Activated naive CD8-positive, alpha-beta T cell treated with anti-CD3 and anti-CD28 coated beads, Interleukin-2, amount 50 U/mL, for 24 hours (primary cell): Measurements from ENCODE around the gene GGT7.
"Not testable (repeated sequence)": the region's sequence is repeated elsewhere in the genome, so short reads cannot be mapped to it uniquely, and the experiment has no call there.

Experiments
- ATAC-seq: fragments of 150-1000 bp; cut with Tn5 transposase; one replicate; pipeline ENCODE4 v1.10.0; 2021
- DNase-seq: peaks from one replicate; pipeline ENCODE4 v3.0.0; 2021
- H3K27ac Mint-ChIP-seq: one replicate; pipeline ENCODE4 v1.8.0; 2021; ENCODE audit warnings: mild to moderate bottlenecking, mixed read lengths
- H3K27me3 Mint-ChIP-seq: one replicate; pipeline ENCODE4 v1.8.0; 2021; ENCODE audit warnings: mixed read lengths
- H3K36me3 Mint-ChIP-seq: one replicate; pipeline ENCODE4 v1.8.0; 2021; ENCODE audit warnings: low read depth, mixed read lengths
- H3K4me1 Mint-ChIP-seq: one replicate; pipeline ENCODE4 v1.8.0; 2021; ENCODE audit warnings: mixed read lengths
- H3K4me3 Mint-ChIP-seq: one replicate; pipeline ENCODE4 v1.8.0; 2021; ENCODE audit warnings: mild to moderate bottlenecking, moderate library complexity, mixed read lengths
- H3K9me3 Mint-ChIP-seq: one replicate; pipeline ENCODE4 v1.8.0; 2021; ENCODE audit warnings: mixed read lengths

GGT7 gene

GRCh38 chr20:34892671-34893070, 20.0 kb upstream of the GGT7 start:
- ATAC-seq: no peak
- no peak for DNase-seq
- H3K27ac Mint-ChIP-seq: no peak overlapping the region
- H3K27me3 Mint-ChIP-seq: no peaks in the 10 kb centered on the region
- no peaks in the 10 kb centered on the region for H3K36me3 Mint-ChIP-seq
- no peak overlapping the region for H3K4me3 Mint-ChIP-seq
- no peaks in the 10 kb centered on the region for H3K9me3 Mint-ChIP-seq
- H3K4me1 Mint-ChIP-seq: peaks cover 23% of the 10 kb centered on the region

- peaks cover 23% of the 10 kb centered on the region for H3K4me1 Mint-ChIP-seq
- H3K4me3 Mint-ChIP-seq: no peak overlapping the region
- no peaks in the 10 kb centered on the region for H3K9me3 Mint-ChIP-seq
- H3K27ac Mint-ChIP-seq: peak overlapping the region; percentile 30
- ATAC-seq (peak; percentile 91), DNase-seq (peak; percentile 11)
- no peaks in the 10 kb centered on the region for H3K36me3 Mint-ChIP-seq
- H3K27me3 Mint-ChIP-seq: no peaks in the 10 kb centered on the region
These were observed 18.8 kb upstream of the GGT7 start for GRCh38 chr20:34891166-34892062.

GRCh38 chr20:34888468-34888867, 15.8 kb upstream of the GGT7 start:
- Mint-ChIP-seq H3K27ac (no peak overlapping the region), H3K4me1 (peaks cover 23% of the 10 kb centered on the region), H3K9me3 (no peaks in the 10 kb centered on the region), H3K4me3 (no peak overlapping the region), H3K27me3 (no peaks in the 10 kb centered on the region), H3K36me3 (no peaks in the 10 kb centered on the region)
- ATAC-seq (no peak), DNase-seq (no peak)

DNA sequence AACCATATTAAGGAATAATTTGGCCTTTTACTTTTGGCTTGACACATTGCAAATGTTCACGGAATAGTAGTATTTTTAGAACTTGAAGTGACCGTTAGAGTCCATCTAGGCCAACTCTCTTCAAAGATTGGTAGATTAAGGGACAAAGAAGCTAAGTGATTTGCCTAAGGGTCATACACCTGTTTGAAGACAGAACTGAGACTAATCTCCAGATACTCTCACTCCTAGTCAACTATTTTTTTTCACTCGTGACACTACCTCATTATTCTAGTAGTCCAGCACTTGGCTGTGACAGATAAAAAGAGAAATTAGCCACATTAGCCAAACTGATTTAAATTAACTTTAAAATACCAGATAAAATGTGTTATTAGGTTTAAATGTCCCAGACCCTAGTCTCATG, 14.4 kb upstream of the GGT7 start:
- Mint-ChIP-seq H3K4me1 (peaks cover 16% of the 10 kb centered on the region), H3K36me3 (peaks cover 2% of the 10 kb centered on the region), H3K9me3 (no peaks in the 10 kb centered on the region), H3K4me3 (no peak overlapping the region), H3K27ac (no peak overlapping the region), H3K27me3 (no peaks in the 10 kb centered on the region)
- no peak for ATAC-seq
- no peak for DNase-seq

GRCh38 chr20:34886122-34886521, 13.5 kb upstream of the GGT7 start:
- Mint-ChIP-seq H3K4me3 (no peak overlapping the region), H3K27ac (no peak overlapping the region), H3K9me3 (no peaks in the 10 kb centered on the region), H3K36me3 (peaks cover 2% of the 10 kb centered on the region), H3K27me3 (no peaks in the 10 kb centered on the region), H3K4me1 (peaks cover 7% of the 10 kb centered on the region)
- ATAC-seq: no peak
- no peak for DNase-seq

DNA sequence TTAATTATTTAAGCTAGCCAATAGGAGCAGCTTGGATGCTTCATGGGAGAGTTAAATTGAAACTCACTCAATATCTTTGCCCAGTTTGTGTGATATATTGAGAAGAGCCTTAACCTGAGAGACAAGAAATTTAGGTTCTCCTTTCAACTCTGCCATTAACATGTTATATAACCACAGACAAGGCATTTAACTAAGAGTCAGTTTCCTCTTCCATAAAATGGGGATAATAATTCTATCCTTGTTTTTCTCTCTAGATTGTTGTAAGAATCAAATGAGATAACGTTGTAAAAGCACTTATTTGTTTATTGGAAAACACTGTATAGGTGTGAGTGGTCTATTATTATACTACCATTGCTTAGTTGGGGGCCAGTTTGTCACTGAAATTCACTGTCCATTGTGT, 11.6 kb upstream of the GGT7 start:
- ATAC-seq: no peak
- H3K9me3 Mint-ChIP-seq: no peaks in the 10 kb centered on the region

DNA sequence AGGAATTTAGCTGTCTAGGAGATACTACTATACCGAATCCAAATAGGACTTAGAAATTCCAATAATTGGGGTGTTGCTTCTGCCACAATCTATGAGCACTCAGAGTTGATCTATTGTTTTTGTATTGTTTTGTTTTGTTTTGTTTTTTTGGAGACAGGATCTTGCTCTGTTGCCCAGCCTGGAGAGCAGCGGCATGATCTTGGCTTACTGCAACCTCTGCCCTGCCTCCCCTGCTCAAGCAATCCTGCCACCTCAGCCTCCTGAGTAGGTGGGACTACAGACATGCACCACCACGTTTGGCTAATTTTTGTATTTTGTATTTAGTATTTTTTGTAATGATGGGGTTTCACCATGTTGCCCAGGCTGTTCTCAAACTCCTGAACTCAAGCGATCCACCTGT, 11.2 kb upstream of the GGT7 start:
- Mint-ChIP-seq H3K4me3 (no peak overlapping the region), H3K27ac (no peak overlapping the region), H3K4me1 (no peaks in the 10 kb centered on the region), H3K9me3 (no peaks in the 10 kb centered on the region), H3K27me3 (no peaks in the 10 kb centered on the region), H3K36me3 (peaks cover 2% of the 10 kb centered on the region)
- DNase-seq: no peak
- no peak for ATAC-seq

More for the DNA sequence above, 11.6 kb upstream of the GGT7 start:
- Mint-ChIP-seq H3K4me3 (no peak overlapping the region), H3K4me1 (no peaks in the 10 kb centered on the region), H3K27me3 (no peaks in the 10 kb centered on the region), H3K27ac (no peak overlapping the region), H3K36me3 (peaks cover 2% of the 10 kb centered on the region)
- no peak for DNase-seq

DNA sequence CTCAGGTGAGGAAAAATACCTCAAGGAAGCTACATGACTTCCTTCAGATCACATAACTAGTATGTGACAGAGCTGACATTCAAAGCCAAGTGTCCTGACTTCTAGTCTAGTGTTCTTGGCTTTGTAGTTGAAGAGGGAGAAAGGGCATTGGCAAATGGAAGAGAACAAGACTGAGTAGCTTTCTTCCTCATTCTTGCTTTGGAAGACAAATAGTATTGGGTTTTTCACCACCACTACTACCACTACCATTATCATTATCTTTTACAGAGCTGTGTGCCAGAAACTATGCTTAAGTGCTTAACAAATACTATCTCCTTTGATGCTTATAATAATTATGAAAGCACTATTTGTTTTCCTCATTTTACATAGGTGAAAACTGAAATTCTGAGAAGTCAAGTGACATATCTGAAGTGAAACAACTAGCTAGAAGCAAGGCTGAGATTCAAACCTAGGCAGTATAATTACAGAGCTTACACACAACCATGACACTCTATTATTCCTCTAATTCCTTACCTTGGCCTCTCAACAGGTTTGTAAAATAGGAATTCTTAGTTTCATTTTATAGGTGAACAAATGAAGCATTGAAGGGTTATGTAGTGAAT, 10.5 kb upstream of the GGT7 start:
- no peak overlapping the region for H3K4me3 Mint-ChIP-seq
- DNase-seq: no peak
- peaks cover 2% of the 10 kb centered on the region for H3K36me3 Mint-ChIP-seq
- H3K4me1 Mint-ChIP-seq: no peaks in the 10 kb centered on the region
- no peaks in the 10 kb centered on the region for H3K9me3 Mint-ChIP-seq
- no peaks in the 10 kb centered on the region for H3K27me3 Mint-ChIP-seq
- H3K27ac Mint-ChIP-seq: no peak overlapping the region
- ATAC-seq: no peak

DNA sequence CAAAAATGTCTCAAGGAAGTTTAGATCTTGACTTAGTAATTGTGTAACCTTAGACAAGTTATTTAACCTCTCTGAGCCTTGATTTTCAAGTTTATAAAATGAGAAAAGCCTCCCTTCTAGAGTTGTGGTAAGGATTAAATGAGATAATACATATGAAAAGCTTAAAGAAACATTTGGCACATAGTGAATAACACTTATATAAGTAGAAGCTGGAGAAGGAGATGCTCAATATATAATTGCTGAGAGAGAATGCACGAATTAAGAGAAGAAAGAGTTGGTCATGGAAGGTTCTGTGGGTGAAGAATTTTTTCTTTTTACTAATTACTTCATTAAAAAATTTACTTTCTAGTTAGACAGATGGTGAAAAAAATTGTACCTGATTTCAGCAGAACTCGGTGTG, 9.0 kb upstream of the GGT7 start:
- Mint-ChIP-seq H3K27ac (no peak overlapping the region), H3K36me3 (peaks cover 2% of the 10 kb centered on the region)
- no peak for DNase-seq

DNA sequence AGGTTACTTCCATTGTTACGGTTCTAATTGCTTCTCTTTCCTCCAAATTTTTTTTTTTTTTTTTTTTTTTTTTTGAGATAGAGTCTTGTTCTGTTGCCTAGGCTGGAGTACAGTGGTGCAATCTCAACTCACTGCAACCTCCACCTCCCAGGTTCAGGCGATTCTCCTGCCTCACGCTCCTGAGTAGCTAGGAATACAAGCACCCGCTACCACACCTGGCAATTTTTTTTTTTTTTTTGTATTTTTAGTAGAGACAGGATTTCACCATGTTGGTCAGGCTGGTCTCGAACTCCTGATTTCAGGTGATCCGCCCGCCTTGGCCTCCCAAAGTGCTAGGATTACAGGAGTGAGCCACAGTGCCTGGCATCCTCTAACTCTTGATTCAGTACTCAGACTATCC, 8.3 kb upstream of the GGT7 start:
- H3K36me3 Mint-ChIP-seq, ATAC-seq, H3K4me1 Mint-ChIP-seq, DNase-seq, H3K4me3 Mint-ChIP-seq, H3K27ac Mint-ChIP-seq, H3K9me3 Mint-ChIP-seq, H3K27me3 Mint-ChIP-seq: not testable (repeated sequence)

More for the DNA sequence above, 9.0 kb upstream of the GGT7 start:
- Mint-ChIP-seq H3K4me1 (peaks cover 5% of the 10 kb centered on the region), H3K4me3 (no peak overlapping the region), H3K9me3 (no peaks in the 10 kb centered on the region), H3K27me3 (no peaks in the 10 kb centered on the region)
- no peak for ATAC-seq

DNA sequence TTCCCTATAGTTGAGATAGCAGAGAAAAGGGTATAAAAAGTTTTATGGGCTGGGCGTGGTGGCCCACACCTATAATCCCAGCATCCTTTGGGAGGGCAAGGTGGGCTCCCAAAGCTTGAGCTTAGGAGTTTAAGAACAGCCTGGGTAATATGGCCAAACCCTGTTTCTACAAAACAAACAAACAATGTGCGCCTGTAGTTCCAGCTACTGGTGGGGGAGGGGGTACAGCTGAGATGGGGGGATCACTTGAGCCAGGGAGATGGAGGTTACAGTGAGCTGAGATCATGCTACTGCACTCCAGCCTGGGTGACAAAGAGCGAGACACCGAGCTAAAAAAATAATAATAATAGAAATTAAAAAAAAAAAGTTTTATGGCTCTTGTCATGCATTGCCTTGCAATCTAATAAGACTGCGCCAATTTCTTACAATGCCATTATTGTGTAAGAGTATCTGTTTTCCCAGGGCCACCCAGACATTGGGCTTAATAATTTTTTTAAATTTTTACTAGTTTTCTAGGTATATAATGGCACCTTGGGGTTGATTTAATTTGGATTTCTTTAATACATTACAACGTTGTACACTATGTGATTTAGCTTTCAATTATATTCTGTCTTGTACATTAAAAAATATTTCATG, 7.7 kb upstream of the GGT7 start:
- no peak for DNase-seq
- ATAC-seq: no peak
- Mint-ChIP-seq H3K27me3 (no peaks in the 10 kb centered on the region), H3K27ac (no peak overlapping the region), H3K4me1 (peaks cover 13% of the 10 kb centered on the region), H3K4me3 (no peak overlapping the region), H3K9me3 (no peaks in the 10 kb centered on the region), H3K36me3 (peaks cover 2% of the 10 kb centered on the region)

DNA sequence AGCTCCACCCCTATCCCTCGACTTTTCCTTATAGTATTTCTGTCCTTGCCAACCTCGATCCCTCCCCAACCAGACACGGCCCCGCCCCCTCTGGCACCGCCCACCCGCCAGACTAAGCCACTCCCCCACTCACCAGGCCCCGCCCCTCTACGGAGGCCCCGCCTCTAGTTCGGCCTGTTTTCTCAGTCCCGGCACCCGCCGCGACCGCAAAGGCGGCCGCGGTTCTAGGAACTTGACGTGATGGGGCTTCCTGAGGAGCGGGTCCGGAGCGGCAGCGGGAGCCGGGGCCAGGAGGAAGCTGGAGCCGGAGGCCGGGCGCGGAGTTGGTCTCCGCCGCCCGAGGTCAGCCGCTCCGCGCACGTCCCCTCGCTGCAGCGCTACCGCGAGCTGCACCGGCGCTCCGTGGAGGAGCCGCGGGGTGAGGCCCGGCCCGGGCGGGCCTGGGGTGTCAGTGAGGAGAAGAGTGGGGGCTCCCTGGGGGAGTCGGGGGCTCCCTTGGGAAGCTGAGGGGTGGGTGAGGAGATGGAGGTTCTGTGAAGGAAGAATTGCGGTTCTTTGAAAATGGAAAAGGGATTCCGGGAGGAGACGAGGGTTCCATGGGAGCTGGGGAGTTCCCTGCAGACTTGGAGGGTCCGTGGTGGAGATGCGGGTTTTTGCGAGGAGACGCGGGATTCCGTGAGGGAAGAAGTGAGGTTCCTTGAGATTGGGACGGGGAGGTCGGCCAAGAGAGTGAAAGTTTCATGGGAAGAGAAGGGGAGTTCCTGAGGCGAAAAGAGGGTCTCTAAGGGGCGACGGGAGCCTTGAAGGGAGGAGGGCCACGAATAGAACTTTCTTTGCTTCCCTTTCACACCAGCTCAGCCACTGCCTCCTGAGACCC, 4.0 kb upstream of the GGT7 start, which contains the start of gene ACSS2:
ACSS2 (plus strand) TSS at position 207 of the 877 bp plus-strand sequence; CDS start at position 241, 34 bp downstream.
- Mint-ChIP-seq H3K4me1 (peaks cover 39% of the 10 kb centered on the region), H3K9me3 (no peaks in the 10 kb centered on the region), H3K4me3 (peak within 1 kb of the TSS; percentile 87), H3K27me3 (no peaks in the 10 kb centered on the region), H3K27ac (peak within 1 kb of the TSS; percentile 64), H3K36me3 (no peaks in the 10 kb centered on the region)
- no peak for DNase-seq
- ATAC-seq: peak; percentile 25

- Mint-ChIP-seq H3K27ac (peak overlapping the region; percentile 33), H3K4me1 (peaks cover 46% of the 10 kb centered on the region)
These were observed 3.2 kb upstream of the GGT7 start for GRCh38 chr20:34875642-34876405.

More at GRCh38 chr20:34875642-34876405, 3.2 kb upstream of the GGT7 start:
- no peaks in the 10 kb centered on the region for H3K27me3 Mint-ChIP-seq
- ATAC-seq (peak; percentile 82), DNase-seq (peak; percentile 96)
- peak overlapping the region; percentile 87 for H3K4me3 Mint-ChIP-seq
- H3K36me3 Mint-ChIP-seq: no peaks in the 10 kb centered on the region
- H3K9me3 Mint-ChIP-seq: no peaks in the 10 kb centered on the region
